HG02840 (cell line): ENCODE data around the gene MTARC2.
"Not testable (repeated sequence)": the region's sequence is repeated elsewhere in the genome, so short reads cannot be mapped to it uniquely, and the experiment has no call there.

Experiments
- ATAC-seq: cut with Tn5 transposase; IDR thresholded peaks from one replicate; pipeline ENCODE4 v1.9.1; 2021; ENCODE audit warnings: mild to moderate bottlenecking, moderate library complexity, moderate number of reproducible peaks; ENCODE audit not compliant: unreplicated experiment, low FRiP score

Gene MTARC2

GRCh38 chr1:220748089-220748934 is at the start of gene MTARC2:
TSS of gene MTARC2 (plus strand) at chr1:220748322. CDS start at chr1:220748532, 210 bp downstream.
- no peak for ATAC-seq

- ATAC-seq = no peak
These were observed 49.5 kb upstream of the MTARC2 start for GRCh38 chr1:220698607-220699016.

- no peak for ATAC-seq
These were observed 49.1 kb upstream of the MTARC2 start for GRCh38 chr1:220699044-220699443.

GRCh38 chr1:220700556-220701179 is 47.5 kb upstream of the MTARC2 start:
- no peak for ATAC-seq

GRCh38 chr1:220701974-220702373 is 46.1 kb upstream of the MTARC2 start:
- no peak for ATAC-seq

- ATAC-seq = no peak
These were observed 45.3 kb upstream of the MTARC2 start for GRCh38 chr1:220702733-220703270.

- ATAC-seq = no peak
These were observed 44.8 kb upstream of the MTARC2 start for GRCh38 chr1:220703305-220703704.

GRCh38 chr1:220705782-220706181 is 42.3 kb upstream of the MTARC2 start:
- no peak for ATAC-seq

GRCh38 chr1:220706480-220706879 is 41.6 kb upstream of the MTARC2 start:
- ATAC-seq = no peak

GRCh38 chr1:220707160-220707559 is 41.0 kb upstream of the MTARC2 start:
- no peak for ATAC-seq

GRCh38 chr1:220708244-220708643 is 39.9 kb upstream of the MTARC2 start:
- no peak for ATAC-seq

- ATAC-seq = no peak
These were observed 39.0 kb upstream of the MTARC2 start for GRCh38 chr1:220708936-220709801.

GRCh38 chr1:220710333-220710732 is 37.8 kb upstream of the MTARC2 start:
- no peak for ATAC-seq

- no peak for ATAC-seq
These were observed 36.9 kb upstream of the MTARC2 start for GRCh38 chr1:220711056-220711809.

GRCh38 chr1:220715986-220716385 is 32.1 kb upstream of the MTARC2 start:
- not testable (repeated sequence) for ATAC-seq

GRCh38 chr1:220717800-220718640 is 30.1 kb upstream of the MTARC2 start:
- ATAC-seq = no peak

- not testable (repeated sequence) for ATAC-seq
These were observed 26.9 kb upstream of the MTARC2 start for GRCh38 chr1:220721266-220721665.

- no peak for ATAC-seq
These were observed 21.5 kb upstream of the MTARC2 start for GRCh38 chr1:220726634-220727033.

- ATAC-seq = no peak
These were observed 20.6 kb upstream of the MTARC2 start for GRCh38 chr1:220727519-220727918.
